ENCODE results near the gene RELB.

DNA sequence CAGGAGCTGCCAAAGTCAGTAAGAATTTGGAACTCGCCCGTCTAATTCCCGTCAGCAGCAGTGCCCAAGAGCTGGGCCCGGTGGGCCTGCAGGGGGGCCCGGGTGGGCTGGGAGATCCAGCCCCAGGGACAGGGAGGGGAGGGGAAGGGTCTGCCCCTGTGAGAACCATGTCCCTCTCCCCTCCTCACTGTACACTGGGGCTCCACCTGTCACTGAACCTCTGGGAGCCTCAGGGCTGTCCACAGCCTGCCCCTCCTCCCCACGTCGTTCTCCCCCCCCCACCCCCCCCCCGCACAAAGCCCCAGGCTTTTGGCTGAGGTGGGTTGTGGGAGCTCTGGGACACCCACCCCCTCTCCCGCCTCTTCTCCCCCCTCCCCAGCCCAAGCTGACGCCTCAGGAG lies 66.8 kb downstream of the RELB start:
- TF ChIP-seq CTCF (IDR thresholded peaks at IDR 0.05; ENCODE audit: poor library complexity, severe bottlenecking) (no peak), EP300 (conservative IDR thresholded peaks at IDR 0.05; ENCODE audit: poor library complexity, severe bottlenecking) (no peak), EZH2 (IDR thresholded peaks at IDR 0.05; ENCODE audit: borderline replicate concordance, insufficient read depth, low read length, poor library complexity, severe bottlenecking) (no peak), REST (IDR thresholded peaks at IDR 0.05; ENCODE audit: borderline replicate concordance) (no peak)

All from neural cell (in vitro differentiated cells).